IPS-18c (cell line): Measurements from ENCODE around the gene PKHD1.

Experiments
- H3K4me3 ChIP-seq: 2 replicates; pipeline ENCODE4 v1.7.0; 2013; ENCODE audit warnings: low read depth, mild to moderate bottlenecking, low read length, moderate library complexity; ENCODE audit not compliant: insufficient read depth
- H3K9me3 ChIP-seq: one replicate; pipeline ENCODE4 v1.6.1; 2013; ENCODE audit warnings: mild to moderate bottlenecking, low read length, moderate library complexity; ENCODE audit not compliant: control insufficient read depth, insufficient read depth

The PKHD1 gene

GRCh38 chr6:52087498-52087999 lies at the start of gene PKHD1:
Gene PKHD1 (minus strand): TSS chr6:52087613. CDS start chr6:52084933, 2,680 bp downstream.
- H3K9me3 ChIP-seq: no peaks in the 10 kb centered on the region
- H3K4me3 ChIP-seq: no peak within 1 kb of the TSS

GRCh38 chr6:52136934-52137467 lies 49.6 kb upstream of the PKHD1 start:
- Histone ChIP-seq H3K4me3 (no peak overlapping the region), H3K9me3 (no peaks in the 10 kb centered on the region)

- H3K9me3 ChIP-seq: no peaks in the 10 kb centered on the region
- no peak overlapping the region for H3K4me3 ChIP-seq
Observed at GRCh38 chr6:52136055-52136454, 48.6 kb upstream of the PKHD1 start.

- Histone ChIP-seq H3K9me3 (no peaks in the 10 kb centered on the region), H3K4me3 (no peak overlapping the region)
Observed at GRCh38 chr6:52135217-52135616, 47.8 kb upstream of the PKHD1 start.

- no peak overlapping the region for H3K4me3 ChIP-seq
Observed at GRCh38 chr6:52134011-52134410, 46.6 kb upstream of the PKHD1 start.

GRCh38 chr6:52133324-52133723 lies 45.9 kb upstream of the PKHD1 start:
- Histone ChIP-seq H3K9me3 (no peaks in the 10 kb centered on the region), H3K4me3 (no peak overlapping the region)

More at GRCh38 chr6:52134011-52134410, 46.6 kb upstream of the PKHD1 start:
- H3K9me3 ChIP-seq: no peaks in the 10 kb centered on the region

- Histone ChIP-seq H3K4me3 (no peak overlapping the region), H3K9me3 (no peaks in the 10 kb centered on the region)
Observed at GRCh38 chr6:52132292-52132691, 44.9 kb upstream of the PKHD1 start.

- no peak overlapping the region for H3K4me3 ChIP-seq
- no peaks in the 10 kb centered on the region for H3K9me3 ChIP-seq
Observed at GRCh38 chr6:52130440-52130839, 43.0 kb upstream of the PKHD1 start.

GRCh38 chr6:52127957-52128356 lies 40.5 kb upstream of the PKHD1 start:
- no peak overlapping the region for H3K4me3 ChIP-seq
- H3K9me3 ChIP-seq: no peaks in the 10 kb centered on the region

- Histone ChIP-seq H3K4me3 (no peak overlapping the region), H3K9me3 (no peaks in the 10 kb centered on the region)
Observed at GRCh38 chr6:52126231-52126630, 38.8 kb upstream of the PKHD1 start.

GRCh38 chr6:52125572-52125971 lies 38.2 kb upstream of the PKHD1 start:
- Histone ChIP-seq H3K4me3 (no peak overlapping the region), H3K9me3 (no peaks in the 10 kb centered on the region)

GRCh38 chr6:52125139-52125538 lies 37.7 kb upstream of the PKHD1 start:
- H3K9me3 ChIP-seq: no peaks in the 10 kb centered on the region
- H3K4me3 ChIP-seq: no peak overlapping the region

- Histone ChIP-seq H3K4me3 (no peak overlapping the region), H3K9me3 (no peaks in the 10 kb centered on the region)
Observed at GRCh38 chr6:52124126-52125121, 37.0 kb upstream of the PKHD1 start.

- H3K9me3 ChIP-seq: no peaks in the 10 kb centered on the region
- H3K4me3 ChIP-seq: no peak overlapping the region
Observed at GRCh38 chr6:52123251-52123650, 35.8 kb upstream of the PKHD1 start.

GRCh38 chr6:52117352-52117751 lies 29.9 kb upstream of the PKHD1 start:
- H3K9me3 ChIP-seq: no peaks in the 10 kb centered on the region
- no peak overlapping the region for H3K4me3 ChIP-seq

GRCh38 chr6:52116605-52116948 lies 29.2 kb upstream of the PKHD1 start:
- Histone ChIP-seq H3K9me3 (no peaks in the 10 kb centered on the region), H3K4me3 (no peak overlapping the region)

- peaks cover under 1% of the 10 kb centered on the region for H3K9me3 ChIP-seq
- H3K4me3 ChIP-seq: no peak overlapping the region
Observed at GRCh38 chr6:52115891-52116604, 28.6 kb upstream of the PKHD1 start.
